ENCODE results near the gene SV2C.

DNA sequence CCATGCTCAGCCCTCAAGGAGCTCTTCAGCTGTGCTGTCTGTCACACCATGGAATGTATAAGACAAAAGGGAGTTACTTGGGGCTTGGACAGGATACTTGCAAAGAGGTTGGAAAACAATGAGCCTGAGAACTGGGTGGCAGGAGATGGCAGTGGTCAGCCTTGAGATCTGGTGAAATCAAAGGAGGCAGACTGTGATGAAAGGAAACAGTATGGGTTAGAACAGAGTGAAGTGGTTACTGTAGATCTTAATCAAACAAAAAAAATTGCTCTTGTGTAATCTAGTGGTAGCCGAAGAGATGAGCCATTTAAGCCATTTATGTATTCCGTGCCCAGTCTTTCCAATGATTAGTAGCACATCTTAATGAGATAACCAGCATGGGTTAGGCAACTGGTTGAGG, 142.2 kb downstream of the SV2C start:
- TF ChIP-seq, protein P1, sequence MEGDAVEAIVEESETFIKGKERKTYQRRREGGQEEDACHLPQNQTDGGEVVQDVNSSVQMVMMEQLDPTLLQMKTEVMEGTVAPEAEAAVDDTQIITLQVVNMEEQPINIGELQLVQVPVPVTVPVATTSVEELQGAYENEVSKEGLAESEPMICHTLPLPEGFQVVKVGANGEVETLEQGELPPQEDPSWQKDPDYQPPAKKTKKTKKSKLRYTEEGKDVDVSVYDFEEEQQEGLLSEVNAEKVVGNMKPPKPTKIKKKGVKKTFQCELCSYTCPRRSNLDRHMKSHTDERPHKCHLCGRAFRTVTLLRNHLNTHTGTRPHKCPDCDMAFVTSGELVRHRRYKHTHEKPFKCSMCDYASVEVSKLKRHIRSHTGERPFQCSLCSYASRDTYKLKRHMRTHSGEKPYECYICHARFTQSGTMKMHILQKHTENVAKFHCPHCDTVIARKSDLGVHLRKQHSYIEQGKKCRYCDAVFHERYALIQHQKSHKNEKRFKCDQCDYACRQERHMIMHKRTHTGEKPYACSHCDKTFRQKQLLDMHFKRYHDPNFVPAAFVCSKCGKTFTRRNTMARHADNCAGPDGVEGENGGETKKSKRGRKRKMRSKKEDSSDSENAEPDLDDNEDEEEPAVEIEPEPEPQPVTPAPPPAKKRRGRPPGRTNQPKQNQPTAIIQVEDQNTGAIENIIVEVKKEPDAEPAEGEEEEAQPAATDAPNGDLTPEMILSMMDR (optimal IDR thresholded peaks at IDR 0.05 in 1 of 3, IDR thresholded peaks at IDR 0.05 in 1 of 3, conservative IDR thresholded peaks at IDR 0.05 in 1 of 3; ENCODE audit: extremely low read depth in 1 of 3, insufficient read depth in 2 of 3, low read length in 3 of 3), result no peak
- TF ChIP-seq EZH2 (IDR thresholded peaks at IDR 0.05; ENCODE audit: low read length), result no peak

All from keratinocyte (primary cell).